Islet precursor cell (in vitro differentiated cells): Measurements from ENCODE around the gene MC1R.

ENCODE experiments used
- DNase-seq: peaks from one replicate; pipeline ENCODE4 v3.0.0-alpha.2; 2018

The MC1R gene

GRCh38 chr16:89936034-89936433 is 17.4 kb downstream of the MC1R start:
- DNase-seq: no peak

DNA sequence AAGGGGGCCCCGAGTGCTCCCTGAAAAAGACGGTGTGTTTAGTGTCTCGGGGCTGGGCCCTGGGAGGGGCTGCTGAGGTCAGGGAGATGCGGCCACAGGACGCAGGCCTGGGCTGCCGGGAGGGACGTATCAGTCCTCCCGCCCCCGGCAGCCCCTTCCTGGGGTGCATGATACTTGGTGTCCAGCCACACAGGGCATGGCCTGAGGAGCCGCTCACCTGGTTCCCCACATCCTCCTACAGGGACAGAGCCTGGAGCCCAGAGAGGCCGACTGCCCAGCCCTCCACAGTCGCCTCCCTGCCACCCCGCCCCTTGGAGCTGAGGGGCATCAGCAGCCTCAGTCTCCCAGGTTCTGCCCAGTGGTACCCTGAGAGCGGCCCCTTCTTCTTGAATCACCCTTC is 17.8 kb downstream of the MC1R start:
- no peak for DNase-seq

DNA sequence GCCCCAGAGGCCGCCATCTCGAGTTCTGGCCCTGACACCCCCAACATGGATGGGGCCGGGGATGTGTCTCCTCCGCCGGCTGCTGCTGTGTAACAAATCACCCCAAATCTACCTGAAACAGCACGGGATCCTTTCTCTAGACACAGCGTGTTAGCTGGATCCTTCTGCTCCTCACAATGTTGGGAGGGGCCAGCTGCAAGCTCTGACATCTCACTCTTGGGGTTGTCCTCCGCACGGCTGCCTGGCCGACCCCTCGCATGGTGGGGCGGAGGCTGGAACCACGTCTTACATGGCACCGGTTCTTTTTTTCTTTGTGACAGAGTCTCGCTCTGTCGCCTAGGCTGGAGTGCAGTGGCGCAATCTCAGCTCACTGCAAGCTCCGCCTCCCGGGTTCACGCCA is 18.3 kb downstream of the MC1R start:
- DNase-seq: no peak

DNA sequence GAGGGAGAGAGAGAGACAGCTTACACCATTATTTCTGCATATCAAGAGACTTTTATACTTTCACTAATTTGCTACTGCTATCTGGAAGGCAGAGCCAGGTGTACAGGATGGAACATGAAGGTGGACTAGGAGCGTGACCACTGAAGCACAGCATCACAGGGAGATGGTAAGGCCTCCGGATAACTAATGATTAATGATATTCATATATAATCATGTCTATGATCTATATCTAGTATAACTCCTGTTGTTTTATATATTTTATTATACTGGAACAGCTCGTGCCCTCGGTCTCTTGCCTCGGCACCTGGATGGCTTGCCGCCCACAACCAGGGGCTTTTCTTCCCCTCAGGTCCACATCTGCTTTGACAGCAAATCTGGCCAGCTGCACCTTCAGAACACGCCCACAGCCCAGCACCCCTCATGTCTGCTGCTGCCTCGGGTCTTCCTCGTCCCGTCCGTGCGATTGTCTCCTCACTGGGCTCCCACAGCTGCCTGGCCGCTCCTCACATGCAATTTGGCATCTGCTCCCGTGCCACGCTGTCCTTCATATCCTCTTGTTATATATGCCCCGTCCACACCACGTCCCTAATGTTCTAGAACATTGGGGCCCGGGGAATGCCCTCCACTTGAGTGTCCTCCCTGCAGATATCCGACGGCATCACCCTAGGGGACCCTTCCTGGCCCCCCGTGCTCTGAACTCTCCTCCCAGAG is 19.7 kb downstream of the MC1R start:
- DNase-seq: no peak

- DNase-seq: no peak
Measured at GRCh38 chr16:89944773-89945172, 26.1 kb downstream of the MC1R start.

DNA sequence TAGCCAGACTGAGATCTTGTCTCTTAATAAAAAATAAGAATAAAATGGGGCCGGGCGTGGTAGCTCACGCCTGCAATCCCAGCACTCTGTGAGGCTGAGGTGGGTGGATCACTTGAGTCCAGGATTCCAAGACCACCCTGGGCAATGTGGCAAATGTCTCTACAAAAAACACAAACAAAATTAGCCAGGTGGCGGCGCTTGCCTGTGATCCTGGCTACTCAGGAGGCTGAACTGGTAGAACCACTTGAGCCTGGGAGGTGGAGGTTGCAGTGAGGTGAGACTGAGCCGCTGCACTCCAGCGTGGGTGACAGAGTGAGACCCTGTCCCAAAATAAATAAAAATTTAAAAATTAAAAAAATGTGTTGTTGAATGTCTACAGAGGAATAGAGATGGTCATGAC is 27.0 kb downstream of the MC1R start:
- DNase-seq: peak; percentile 74

- no peak for DNase-seq
Measured at GRCh38 chr16:89946515-89946914, 27.9 kb downstream of the MC1R start.

- DNase-seq: peak; percentile 54
Measured at GRCh38 chr16:89949121-89949742, 30.6 kb downstream of the MC1R start.

GRCh38 chr16:89949756-89950155 is 31.1 kb downstream of the MC1R start:
- no peak for DNase-seq

DNA sequence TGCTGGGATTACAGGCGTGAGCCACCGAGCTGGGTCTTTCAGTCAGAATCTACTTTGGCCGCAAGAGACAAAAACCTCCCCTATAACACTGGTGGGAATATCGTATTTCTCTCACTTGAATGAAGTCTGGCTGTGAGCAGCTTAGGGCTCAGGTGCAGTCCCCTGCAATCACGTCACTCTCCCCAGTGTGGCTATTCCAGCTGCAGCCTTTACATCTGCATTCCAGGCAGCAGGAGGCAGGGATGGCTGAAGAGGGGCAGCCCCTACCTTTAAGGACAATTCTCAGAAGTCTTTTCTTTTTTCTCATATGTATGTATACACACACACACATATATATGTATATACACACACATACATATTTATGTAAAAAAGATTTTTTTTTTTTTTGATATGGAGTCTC is 32.8 kb downstream of the MC1R start:
- DNase-seq: no peak

DNA sequence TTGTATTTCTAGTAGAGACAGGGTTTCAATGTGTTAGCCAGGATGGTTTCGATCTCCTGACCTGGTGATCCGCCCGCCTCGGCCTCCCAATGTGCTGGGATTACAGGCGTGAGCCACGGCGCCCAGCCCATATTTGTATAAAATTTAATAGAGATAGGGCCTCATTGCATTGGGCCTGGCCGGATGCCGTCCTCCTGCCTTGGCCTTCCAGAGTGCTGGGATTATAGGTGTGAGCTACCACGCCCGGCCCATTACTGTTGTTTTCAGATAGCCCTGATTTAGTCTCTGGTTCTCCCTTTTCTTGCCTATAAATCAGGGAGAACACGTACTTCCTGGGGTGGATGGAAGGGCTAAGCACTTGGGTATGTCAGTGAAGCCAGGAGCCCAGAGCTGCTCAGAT is 33.4 kb downstream of the MC1R start:
- no peak for DNase-seq

- no peak for DNase-seq
Measured at GRCh38 chr16:89952551-89952950, 33.9 kb downstream of the MC1R start.

DNA sequence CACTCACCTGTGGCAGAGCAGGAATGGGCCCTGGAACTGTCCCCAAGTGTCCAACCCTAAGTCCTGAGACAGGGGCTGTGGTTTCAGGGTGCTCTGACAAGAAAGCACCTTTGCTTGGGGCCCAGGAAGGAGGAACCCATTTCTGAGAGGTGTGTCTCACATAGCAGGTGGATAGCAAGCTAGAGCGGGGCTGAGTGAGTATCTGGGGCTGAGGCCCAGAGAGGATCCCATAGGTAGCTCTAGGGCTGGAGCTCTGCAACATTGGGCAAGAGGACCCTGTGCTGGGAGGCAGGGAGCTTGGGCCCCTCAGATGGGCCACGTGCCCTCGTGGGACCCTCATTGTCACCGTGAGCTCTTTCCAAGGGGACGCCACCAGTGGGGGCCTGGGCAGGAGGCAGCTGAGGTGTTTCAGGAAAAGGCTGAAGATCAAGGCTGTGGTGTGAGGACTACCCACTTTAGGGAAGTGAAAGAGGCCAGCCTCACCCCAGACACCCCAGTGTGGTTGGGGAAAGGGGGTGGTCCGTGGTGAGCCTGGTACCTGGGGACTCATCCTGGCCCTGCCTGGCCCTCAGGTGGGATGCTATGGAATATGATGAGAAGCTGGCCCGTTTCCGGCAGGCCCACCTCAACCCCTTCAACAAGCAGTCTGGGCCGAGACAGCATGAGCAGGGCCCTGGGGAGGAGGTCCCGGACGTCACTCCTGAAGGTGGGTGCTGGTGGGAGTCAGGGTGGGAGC is 35.2 kb downstream of the MC1R start:
- no peak for DNase-seq

GRCh38 chr16:89954462-89954861 is 35.8 kb downstream of the MC1R start:
- no peak for DNase-seq

DNA sequence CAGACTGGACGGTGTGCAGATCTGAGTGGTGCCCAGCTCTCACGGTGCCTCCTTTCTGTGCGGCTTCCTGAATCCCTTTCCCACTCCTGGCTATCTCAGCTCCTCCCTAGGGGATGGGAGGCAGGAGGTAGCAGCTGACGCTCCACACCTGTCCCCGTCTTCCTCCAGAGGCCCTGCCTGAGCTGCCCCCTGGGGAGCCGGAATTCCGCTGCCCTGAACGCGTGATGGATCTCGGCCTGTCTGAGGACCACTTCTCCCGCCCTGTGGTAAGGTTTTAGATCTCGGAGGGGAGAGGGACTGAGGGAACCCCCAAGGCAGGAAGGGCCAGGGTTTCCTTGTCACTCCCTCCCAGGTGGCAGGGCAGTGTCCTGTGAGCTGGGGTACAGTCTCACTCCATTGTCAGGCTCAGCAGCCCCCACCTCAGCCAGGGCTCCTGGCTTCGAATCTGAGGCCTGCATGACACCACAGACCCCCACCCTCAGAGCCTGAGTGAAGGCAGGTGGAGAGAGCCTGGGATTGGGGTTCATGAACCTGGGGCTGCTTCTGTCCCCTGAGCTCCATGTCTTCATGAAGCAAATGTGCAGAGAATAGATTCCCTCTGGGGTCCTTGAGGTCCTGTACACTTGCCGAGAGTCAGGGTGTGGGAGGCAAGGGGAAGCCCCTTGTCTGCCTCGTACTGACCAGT is 36.5 kb downstream of the MC1R start:
- DNase-seq: no peak

DNA sequence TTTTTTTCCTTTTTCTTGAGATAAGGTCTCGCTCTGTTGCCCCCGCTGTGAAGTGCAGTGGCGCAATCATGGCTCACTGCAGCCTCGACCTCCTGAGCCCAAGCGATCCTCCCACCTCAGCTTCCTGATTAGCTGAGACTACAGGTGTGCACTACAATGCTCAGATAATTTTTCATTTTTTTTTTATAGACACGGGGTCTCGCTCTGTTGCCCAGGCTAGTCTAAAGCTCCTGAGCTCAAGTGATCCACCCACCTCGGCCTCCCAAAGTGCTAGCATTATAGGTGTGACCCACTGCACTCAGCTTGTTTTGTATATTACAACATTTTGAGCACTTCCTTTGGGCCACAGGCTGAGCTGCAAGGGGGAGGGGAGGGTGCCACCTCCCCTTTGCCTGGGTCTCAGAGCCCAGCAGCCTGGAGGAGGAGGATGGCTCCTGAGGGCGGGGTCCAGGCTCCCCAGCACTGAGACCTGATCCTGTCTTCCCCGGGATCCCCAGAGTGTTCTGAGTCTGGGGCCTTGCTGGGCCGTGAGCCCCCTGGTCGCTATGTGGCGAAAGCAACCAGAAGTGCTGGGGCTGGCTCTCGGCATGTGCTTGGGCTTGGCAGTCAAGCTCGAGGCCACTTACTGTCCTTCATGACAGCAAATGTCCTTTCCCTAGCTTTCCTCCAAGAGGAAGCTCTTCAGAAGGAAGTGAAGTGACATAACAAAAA is 38.0 kb downstream of the MC1R start:
- no peak for DNase-seq

DNA sequence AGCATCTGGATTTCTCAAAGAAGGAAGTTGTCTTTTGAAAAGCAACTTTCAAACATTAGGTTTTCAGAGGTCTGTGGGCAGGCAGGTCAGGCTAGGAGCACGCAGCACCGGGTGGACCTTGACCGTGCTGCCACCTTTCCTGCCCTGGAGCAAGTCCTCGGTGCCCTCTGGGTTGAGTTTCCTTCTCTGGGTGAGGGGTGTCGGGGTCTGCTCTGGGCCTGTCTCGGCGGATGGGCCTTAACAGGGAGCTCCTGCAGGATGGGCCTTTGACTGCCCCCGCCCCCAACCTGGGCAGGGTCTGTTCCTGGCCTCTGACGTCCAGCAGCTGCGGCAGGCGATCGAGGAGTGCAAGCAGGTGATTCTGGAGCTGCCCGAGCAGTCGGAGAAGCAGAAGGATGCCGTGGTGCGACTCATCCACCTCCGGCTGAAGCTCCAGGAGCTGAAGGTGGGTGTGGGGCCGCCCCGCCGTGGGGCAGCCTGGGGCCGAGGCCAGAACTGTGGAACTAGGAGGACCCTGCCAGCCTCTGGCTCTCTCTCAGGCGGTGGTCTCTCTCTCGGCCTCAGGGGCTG is 38.6 kb downstream of the MC1R start:
- DNase-seq: no peak

- DNase-seq: peak; percentile 79
Measured at GRCh38 chr16:89958068-89958467, 39.4 kb downstream of the MC1R start.

- no peak for DNase-seq
Measured at GRCh38 chr16:89958596-89958995, 39.9 kb downstream of the MC1R start.

- DNase-seq: peak; percentile 51
Measured at GRCh38 chr16:89960966-89961365, 42.3 kb downstream of the MC1R start.

DNA sequence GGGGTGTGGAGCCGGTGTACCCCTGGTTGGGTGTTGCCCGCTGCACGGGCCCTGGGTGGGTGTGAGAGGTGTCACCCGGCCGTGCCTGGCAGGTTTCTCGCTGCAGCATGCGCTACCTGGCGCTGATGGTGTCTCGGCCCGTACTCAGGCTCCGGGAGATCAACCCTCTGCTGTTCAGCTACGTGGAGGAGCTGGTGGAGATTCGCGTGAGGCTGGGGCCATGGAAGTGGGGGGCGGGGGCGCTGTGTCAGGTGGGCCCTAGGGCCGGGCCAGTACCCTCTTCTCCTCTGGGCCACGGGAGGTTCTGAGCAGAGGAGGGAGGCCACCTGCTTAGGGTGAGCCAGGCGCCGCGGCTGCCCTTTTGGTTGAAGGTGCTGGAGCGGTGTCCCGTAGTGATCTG is 43.3 kb downstream of the MC1R start:
- DNase-seq: no peak

DNA sequence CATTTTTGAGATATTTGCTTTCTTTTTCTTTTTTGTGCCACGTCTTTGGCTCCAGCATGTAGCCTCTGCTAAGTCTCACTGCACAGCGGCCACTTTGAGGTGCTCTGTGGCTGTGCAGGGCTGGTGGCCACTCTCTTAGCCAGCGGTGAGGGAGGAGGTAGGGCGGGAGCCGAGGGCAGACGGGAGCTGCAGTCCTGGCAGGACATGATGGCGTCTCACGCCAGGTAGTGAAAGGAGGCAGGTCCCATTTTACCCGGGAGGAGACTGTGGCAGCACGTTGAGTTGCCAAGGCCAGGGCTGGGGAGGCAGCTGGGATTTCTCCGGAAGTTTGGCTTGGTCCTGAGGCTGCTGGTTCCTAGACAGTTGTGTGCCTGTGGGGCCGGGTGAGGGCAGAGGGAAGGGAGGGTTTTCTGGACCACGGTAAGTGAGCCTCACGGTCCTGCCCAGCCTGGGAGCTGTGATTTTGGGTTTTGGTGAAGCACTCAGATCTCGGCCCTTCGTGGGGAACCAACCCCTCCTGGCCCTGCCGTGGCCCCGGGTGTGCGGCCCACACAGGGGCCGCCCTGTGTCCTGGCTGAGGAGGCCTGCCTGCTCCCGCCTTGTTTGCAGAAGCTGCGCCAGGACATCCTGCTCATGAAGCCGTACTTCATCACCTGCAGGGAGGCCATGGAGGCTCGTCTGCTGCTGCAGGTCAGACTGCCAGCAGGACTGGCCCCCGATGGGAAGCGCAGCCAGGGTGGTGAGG is 44.3 kb downstream of the MC1R start:
- no peak for DNase-seq
